Endothelial cell (in vitro differentiated cells): Measurements from ENCODE around the gene IFRD1. TPM values are rescaled to one million over a fixed set of nuclear protein-coding genes. Genes with fewer than 3 reads are reported as not detected.

Source experiments
- DNase-seq: peaks from one replicate; pipeline ENCODE4 v3.0.0; 2021; ENCODE audit warnings: low spot score
- H3K27ac Mint-ChIP-seq: one replicate; pipeline ENCODE4 v1.8.0; 2021; ENCODE audit warnings: mixed read lengths, inconsistent platforms; ENCODE audit not compliant: unreplicated experiment
- H3K27me3 Mint-ChIP-seq: one replicate; pipeline ENCODE4 v1.8.0; 2021; ENCODE audit warnings: mild to moderate bottlenecking, moderate library complexity, mixed read lengths, inconsistent platforms; ENCODE audit not compliant: unreplicated experiment
- H3K36me3 Mint-ChIP-seq: one replicate; pipeline ENCODE4 v1.8.0; 2021; ENCODE audit warnings: mild to moderate bottlenecking, low read depth, mixed read lengths, inconsistent platforms; ENCODE audit not compliant: unreplicated experiment
- H3K4me1 Mint-ChIP-seq: one replicate; pipeline ENCODE4 v1.8.0; 2021; ENCODE audit warnings: mild to moderate bottlenecking, mixed read lengths, inconsistent platforms; ENCODE audit not compliant: unreplicated experiment
- H3K4me3 Mint-ChIP-seq: one replicate; pipeline ENCODE4 v1.8.0; 2021; ENCODE audit warnings: mild to moderate bottlenecking, mixed read lengths, inconsistent platforms; ENCODE audit not compliant: unreplicated experiment
- H3K9me3 Mint-ChIP-seq: one replicate; pipeline ENCODE4 v1.8.0; 2021; ENCODE audit warnings: mixed read lengths, inconsistent platforms; ENCODE audit not compliant: unreplicated experiment
- CTCF ChIP-seq: fragments of 200-600 bp; sonication (generic); IDR thresholded peaks from one replicate; pipeline ENCODE4 v1.5.0; 2021; ENCODE audit warnings: antibody characterized with exemption; ENCODE audit not compliant: unreplicated experiment
- total RNA-seq: library from RNA; stranded (reverse); fragmentation: NEBNext Ultra II Directional; extraction: Animal tissue kit (Norgen Biotek cat#: 25700); gene quantifications from one replicate; pipeline ENCODE4 v1.2.1, GENCODE V29; 2021; ENCODE audit not compliant: unreplicated experiment

Gene IFRD1
- total RNA-seq, 1 donor from 2014 or later, result 55.4 TPM

- no peak overlapping the region for H3K27ac Mint-ChIP-seq
Measured at GRCh38 chr7:112521942-112522341, 71.7 kb downstream of the IFRD1 start.

GRCh38 chr7:112523871-112524270 lies 73.6 kb downstream of the IFRD1 start:
- Mint-ChIP-seq H3K27ac (no peak overlapping the region), H3K27me3 (peaks cover 6% of the 10 kb centered on the region), H3K9me3 (no peaks in the 10 kb centered on the region), H3K4me3 (no peak overlapping the region), H3K4me1 (peaks cover 4% of the 10 kb centered on the region), H3K36me3 (peaks cover 3% of the 10 kb centered on the region)
- DNase-seq, result no peak
- no peak for TF ChIP-seq CTCF

More at GRCh38 chr7:112521942-112522341, 71.7 kb downstream of the IFRD1 start:
- no peak for TF ChIP-seq CTCF
- H3K9me3 Mint-ChIP-seq, result no peaks in the 10 kb centered on the region
- H3K36me3 Mint-ChIP-seq, result peaks cover 3% of the 10 kb centered on the region
- H3K4me3 Mint-ChIP-seq, result no peak overlapping the region
- peaks cover 15% of the 10 kb centered on the region for H3K4me1 Mint-ChIP-seq
- no peak for DNase-seq
- H3K27me3 Mint-ChIP-seq, result peaks cover 3% of the 10 kb centered on the region

Other genes starting within 250 kb of the IFRD1 start
- 99.2 TPM for gene DOCK4, start 244.1 kb upstream of the IFRD1 start, total RNA-seq
- gene ZNF277, start 243.8 kb upstream of the IFRD1 start, total RNA-seq, result 26.1 TPM
- gene LSMEM1, start 30.5 kb downstream of the IFRD1 start, total RNA-seq, result 2.8 TPM